Ascending aorta (tissue), 2 donors: Measurements from ENCODE around the gene PTPN1. TPM values are rescaled to one million over a fixed set of nuclear protein-coding genes. Genes with fewer than 3 reads are reported as not detected.

Experiments
- DNase-seq, 2 donors: peaks; one replicate each; pipeline ENCODE4 v3.0.0-alpha.2; 2019; ENCODE audit warnings: low spot score in 2 of 2
- H3K27ac ChIP-seq, 2 donors: fragments of 200-600 bp; sonication (generic); one replicate each; pipeline ENCODE4 v1.5.1; 2016 to 2017; ENCODE audit warnings: mild to moderate bottlenecking in 1 of 2
- H3K27me3 ChIP-seq: fragments of 200-600 bp; sonication (generic); one replicate; pipeline ENCODE4 v1.5.1; 2017
- H3K36me3 ChIP-seq, 2 donors: fragments of 200-600 bp; sonication (generic); one replicate each; pipeline ENCODE4 v1.5.1; 2016
- H3K4me1 ChIP-seq, 2 donors: fragments of 200-600 bp; sonication (generic); one replicate each; pipeline ENCODE4 v1.5.1; 2016 to 2017; ENCODE audit warnings: mild to moderate bottlenecking in 1 of 2
- H3K4me3 ChIP-seq, 2 donors: fragments of 200-600 bp; sonication (generic); one replicate each; pipeline ENCODE4 v1.5.1; 2016 to 2017; ENCODE audit warnings: mild to moderate bottlenecking in 1 of 2
- H3K9me3 ChIP-seq, 2 donors: fragments of 200-600 bp; sonication (generic); one replicate each; pipeline ENCODE4 v1.5.1; 2016
- CTCF ChIP-seq, 3 experiments: fragments of 200-600 bp in 2 of 3; fragments of 450-650 bp in 1 of 3; sonication (generic) in 2 of 3; IDR thresholded peaks; one replicate each; pipeline ENCODE4 v1.5.1; 2016 to 2019; ENCODE audit warnings: antibody characterized with exemption in 3 of 3, mild to moderate bottlenecking in 1 of 3, moderate library complexity in 1 of 3
- intact Hi-C: fragments of 100-400 bp; cut with DNase I; formaldehyde crosslinking; loops from one replicate; pipeline ENCODE4 v1.15.1; 2023
- total RNA-seq: library from RNA; depleted of rRNA; stranded (reverse); fragments of >200 nt; gene quantifications from one replicate; pipeline ENCODE4 v1.1.0, GENCODE V29; 2016

PTPN1 gene
- total RNA-seq, 1 donor from 2014 or later: 30.2 TPM

GRCh38 chr20:50487397-50487796 lies 22.8 kb upstream of the PTPN1 start:
- intact Hi-C loops: no loop called here
- Histone ChIP-seq H3K4me1 (peaks cover 0 to 3% of the 10 kb centered on the region in 2 donors), H3K36me3 (no peaks in the 10 kb centered on the region), H3K4me3 (no peak overlapping the region), H3K9me3 (no peaks in the 10 kb centered on the region), H3K27me3 (no peaks in the 10 kb centered on the region), H3K27ac (no peak overlapping the region)
- no peak for TF ChIP-seq CTCF (IDR thresholded peaks at IDR 0.05)
- DNase-seq: no peak

GRCh38 chr20:50488236-50488806 lies 21.9 kb upstream of the PTPN1 start:
- no peak overlapping the region for H3K4me3 ChIP-seq
- intact Hi-C loops: no loop called here
- TF ChIP-seq CTCF (IDR thresholded peaks at IDR 0.05): no peak
- no peaks in the 10 kb centered on the region for H3K27me3 ChIP-seq
- H3K9me3 ChIP-seq: no peaks in the 10 kb centered on the region
- no peak overlapping the region for H3K27ac ChIP-seq
- H3K36me3 ChIP-seq: no peaks in the 10 kb centered on the region
- no peak for DNase-seq
- H3K4me1 ChIP-seq: peaks cover 0 to 3% of the 10 kb centered on the region in 2 donors

GRCh38 chr20:50491168-50491567 lies 19.0 kb upstream of the PTPN1 start:
- TF ChIP-seq CTCF (IDR thresholded peaks at IDR 0.05): no peak
- no peaks in the 10 kb centered on the region for H3K4me1 ChIP-seq
- DNase-seq: no peak
- H3K27me3 ChIP-seq: no peaks in the 10 kb centered on the region
- no peaks in the 10 kb centered on the region for H3K9me3 ChIP-seq
- no peak overlapping the region for H3K4me3 ChIP-seq
- intact Hi-C loops: no loop called here
- no peak overlapping the region for H3K27ac ChIP-seq
- H3K36me3 ChIP-seq: no peaks in the 10 kb centered on the region

- Histone ChIP-seq H3K4me3 (no peak overlapping the region), H3K4me1 (no peaks in the 10 kb centered on the region), H3K9me3 (no peaks in the 10 kb centered on the region), H3K27me3 (no peaks in the 10 kb centered on the region), H3K36me3 (no peaks in the 10 kb centered on the region), H3K27ac (no peak overlapping the region)
- TF ChIP-seq CTCF (IDR thresholded peaks at IDR 0.05): no peak
- no peak for DNase-seq
- intact Hi-C loops: no loop called here
These were observed 18.1 kb upstream of the PTPN1 start for GRCh38 chr20:50491926-50492634.

- TF ChIP-seq CTCF (IDR thresholded peaks at IDR 0.05): no peak
- intact Hi-C loops: no loop called here
- Histone ChIP-seq H3K27ac (no peak overlapping the region), H3K9me3 (no peaks in the 10 kb centered on the region), H3K36me3 (no peaks in the 10 kb centered on the region), H3K4me3 (no peak overlapping the region), H3K4me1 (no peaks in the 10 kb centered on the region), H3K27me3 (no peaks in the 10 kb centered on the region)
- DNase-seq: no peak
These were observed 16.3 kb upstream of the PTPN1 start for GRCh38 chr20:50493881-50494253.
